Lower lobe of right lung (tissue), 2 donors: ENCODE data around the gene TMIGD1. TPM values are rescaled to one million over a fixed set of nuclear protein-coding genes. Genes with fewer than 3 reads are reported as not detected.

Experiments
- ATAC-seq, 2 donors: fragments of 200-7000 bp; cut with Tn5 transposase; one replicate each; pipeline ENCODE4 v1.9.1; 2020 to 2022; ENCODE audit warnings: mild to moderate bottlenecking in 2 of 2, moderate library complexity in 2 of 2
- DNase-seq: peaks from one replicate; pipeline ENCODE4 v3.0.0-alpha.2; 2020
- H3K27ac ChIP-seq: fragments of 200-600 bp; one replicate; pipeline ENCODE4 v1.8.0; 2022
- H3K27me3 ChIP-seq: fragments of 200-600 bp; one replicate; pipeline ENCODE4 v1.8.0; 2022; ENCODE audit warnings: low read depth
- H3K36me3 ChIP-seq: fragments of 200-600 bp; one replicate; pipeline ENCODE4 v1.8.0; 2022; ENCODE audit warnings: mild to moderate bottlenecking
- H3K4me1 ChIP-seq: fragments of 200-600 bp; one replicate; pipeline ENCODE4 v1.8.0; 2022
- H3K4me3 ChIP-seq: fragments of 200-600 bp; one replicate; pipeline ENCODE4 v1.8.0; 2022; ENCODE audit warnings: mild to moderate bottlenecking
- H3K9me3 ChIP-seq: fragments of 200-600 bp; one replicate; pipeline ENCODE4 v1.8.0; 2022
- intact Hi-C: fragments of 100-400 bp; cut with DNase I; formaldehyde crosslinking; loops from one replicate; pipeline ENCODE4 v1.11.0; 2022
- total RNA-seq: library from RNA; stranded (reverse); fragmentation: NEBNext Ultra II Directional; extraction: Animal tissue kit (Norgen Biotek cat#: 25700); gene quantifications from one replicate; pipeline ENCODE4 v1.2.1, GENCODE V29; 2021
- TF ChIP-seq, protein P1 (sequence below): fragments of 200-600 bp; IDR thresholded peaks from one replicate; pipeline ENCODE4 v1.8.0; 2022; ENCODE audit warnings: antibody characterized with exemption, mild to moderate bottlenecking
- donor health status: DM: no; HTN: yes; CAD: no; lungs with severe emphysema.

The TMIGD1 gene
- total RNA-seq, 1 donor from 2014 or later: not detected

DNA sequence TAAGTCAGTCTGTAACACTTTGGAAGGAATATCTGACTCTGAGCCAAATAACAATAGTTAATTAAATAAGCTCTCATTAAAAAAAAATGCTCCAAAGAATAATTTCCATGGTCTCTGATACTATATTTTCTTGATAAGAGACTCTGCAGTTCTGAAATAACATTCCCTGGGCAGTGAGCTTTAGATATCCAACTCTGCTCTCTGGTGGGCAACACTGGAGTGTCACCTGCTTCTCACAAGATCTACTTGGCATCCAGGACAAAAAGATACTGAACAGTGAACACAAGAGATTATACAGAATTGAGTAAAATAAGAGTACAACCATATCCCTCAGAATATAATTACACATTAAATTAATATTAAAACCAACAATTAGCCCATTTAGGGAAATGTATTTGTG lies 55.8 kb downstream of the TMIGD1 start:
- intact Hi-C loops: no loop called here
- Histone ChIP-seq H3K27ac (no peak overlapping the region), H3K9me3 (no peaks in the 10 kb centered on the region), H3K4me3 (no peak overlapping the region), H3K27me3 (no peaks in the 10 kb centered on the region), H3K36me3 (peaks cover 58% of the 10 kb centered on the region), H3K4me1 (no peaks in the 10 kb centered on the region)
- TF ChIP-seq, protein P1, sequence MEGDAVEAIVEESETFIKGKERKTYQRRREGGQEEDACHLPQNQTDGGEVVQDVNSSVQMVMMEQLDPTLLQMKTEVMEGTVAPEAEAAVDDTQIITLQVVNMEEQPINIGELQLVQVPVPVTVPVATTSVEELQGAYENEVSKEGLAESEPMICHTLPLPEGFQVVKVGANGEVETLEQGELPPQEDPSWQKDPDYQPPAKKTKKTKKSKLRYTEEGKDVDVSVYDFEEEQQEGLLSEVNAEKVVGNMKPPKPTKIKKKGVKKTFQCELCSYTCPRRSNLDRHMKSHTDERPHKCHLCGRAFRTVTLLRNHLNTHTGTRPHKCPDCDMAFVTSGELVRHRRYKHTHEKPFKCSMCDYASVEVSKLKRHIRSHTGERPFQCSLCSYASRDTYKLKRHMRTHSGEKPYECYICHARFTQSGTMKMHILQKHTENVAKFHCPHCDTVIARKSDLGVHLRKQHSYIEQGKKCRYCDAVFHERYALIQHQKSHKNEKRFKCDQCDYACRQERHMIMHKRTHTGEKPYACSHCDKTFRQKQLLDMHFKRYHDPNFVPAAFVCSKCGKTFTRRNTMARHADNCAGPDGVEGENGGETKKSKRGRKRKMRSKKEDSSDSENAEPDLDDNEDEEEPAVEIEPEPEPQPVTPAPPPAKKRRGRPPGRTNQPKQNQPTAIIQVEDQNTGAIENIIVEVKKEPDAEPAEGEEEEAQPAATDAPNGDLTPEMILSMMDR: peak; percentile 54
- peak in 1 of 2 donors; percentile 54 for ATAC-seq
- DNase-seq: no peak

GRCh38 chr17:30275911-30276310 lies 57.9 kb downstream of the TMIGD1 start:
- H3K27me3 ChIP-seq: no peaks in the 10 kb centered on the region
- H3K27ac ChIP-seq: no peak overlapping the region
- no peaks in the 10 kb centered on the region for H3K9me3 ChIP-seq
- intact Hi-C loops: no loop called here
- H3K4me3 ChIP-seq: no peak overlapping the region
- TF ChIP-seq, protein P1: no peak
- peaks cover 64% of the 10 kb centered on the region for H3K36me3 ChIP-seq
- H3K4me1 ChIP-seq: no peaks in the 10 kb centered on the region
- no peak for DNase-seq
- no peak for ATAC-seq

DNA sequence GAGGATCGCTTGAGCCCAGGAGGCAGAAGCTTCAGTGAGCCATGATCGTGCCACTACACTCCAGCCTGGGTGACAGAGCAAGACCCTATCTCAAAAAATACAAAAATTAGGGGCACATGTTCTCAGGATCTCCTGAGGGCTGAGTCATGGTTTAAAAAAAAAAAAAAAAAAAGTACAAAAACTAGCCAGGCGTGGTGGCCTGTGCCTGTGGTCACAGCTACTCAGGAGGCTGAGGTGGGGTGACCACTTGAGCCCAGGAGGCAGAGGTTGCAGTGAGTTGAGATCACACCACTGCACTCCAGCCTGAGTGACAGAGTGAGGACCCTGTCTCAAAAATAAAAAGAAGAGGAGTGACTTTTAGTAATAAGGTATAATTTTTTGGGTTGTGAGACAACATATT lies 59.0 kb downstream of the TMIGD1 start:
- Histone ChIP-seq H3K27me3 (no peaks in the 10 kb centered on the region), H3K4me3 (no peak overlapping the region), H3K4me1 (no peaks in the 10 kb centered on the region), H3K9me3 (no peaks in the 10 kb centered on the region), H3K27ac (no peak overlapping the region), H3K36me3 (peaks cover 64% of the 10 kb centered on the region)
- ATAC-seq (no peak), DNase-seq (no peak)
- intact Hi-C loops: no loop called here
- TF ChIP-seq, protein P1: no peak

GRCh38 chr17:30273373-30273772 lies 60.5 kb downstream of the TMIGD1 start:
- no peak for ATAC-seq
- intact Hi-C loops: no loop called here
- TF ChIP-seq, protein P1: no peak
- no peak overlapping the region for H3K4me3 ChIP-seq
- DNase-seq: no peak
- no peaks in the 10 kb centered on the region for H3K9me3 ChIP-seq
- no peaks in the 10 kb centered on the region for H3K4me1 ChIP-seq
- no peak overlapping the region for H3K27ac ChIP-seq
- H3K36me3 ChIP-seq: peaks cover 58% of the 10 kb centered on the region
- H3K27me3 ChIP-seq: no peaks in the 10 kb centered on the region

DNA sequence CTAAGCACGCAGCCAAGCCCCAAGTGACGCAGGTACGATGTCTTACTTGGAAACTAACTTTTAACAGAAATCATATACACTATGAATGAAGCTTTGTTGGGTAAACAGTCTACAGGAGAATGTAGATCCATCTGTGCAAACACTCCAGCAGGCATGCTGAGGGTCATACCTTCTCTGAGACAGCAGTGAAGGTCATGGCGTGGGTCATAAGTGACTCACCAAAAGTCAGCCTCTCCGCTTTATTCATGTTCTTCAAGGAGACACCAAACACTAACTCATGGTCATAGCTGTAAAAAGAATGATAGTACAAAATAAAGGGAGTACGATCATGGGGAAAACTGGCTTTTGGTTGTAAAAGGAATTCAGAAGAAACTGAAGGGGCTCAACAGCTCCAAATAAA lies 62.8 kb downstream of the TMIGD1 start:
- DNase-seq (no peak), ATAC-seq (no peak)
- no peaks in the 10 kb centered on the region for H3K4me1 ChIP-seq
- no peak overlapping the region for H3K27ac ChIP-seq
- H3K9me3 ChIP-seq: no peaks in the 10 kb centered on the region
- peaks cover 79% of the 10 kb centered on the region for H3K36me3 ChIP-seq
- no peak overlapping the region for H3K4me3 ChIP-seq
- intact Hi-C loops: no loop called here
- TF ChIP-seq, protein P1: no peak
- no peaks in the 10 kb centered on the region for H3K27me3 ChIP-seq

- H3K9me3 ChIP-seq: no peaks in the 10 kb centered on the region
- peaks cover 86% of the 10 kb centered on the region for H3K36me3 ChIP-seq
- TF ChIP-seq, protein P1: no peak
- intact Hi-C loops: no loop called here
- H3K27ac ChIP-seq: no peak overlapping the region
- no peak overlapping the region for H3K4me3 ChIP-seq
- no peak for ATAC-seq
- peaks cover 23% of the 10 kb centered on the region for H3K4me1 ChIP-seq
- H3K27me3 ChIP-seq: no peaks in the 10 kb centered on the region
- no peak for DNase-seq
Measured at GRCh38 chr17:30267625-30268024, 66.2 kb downstream of the TMIGD1 start.
